NCI-H748 (cell line): ENCODE data around the gene CFD.

Source experiments
- DNase-seq: peaks from one replicate; lab custom pipeline; 2025; ENCODE audit not compliant: unreplicated experiment; lab: John Stamatoyannopoulos, UW

Gene CFD

GRCh38 chr19:887599-887998 is 28.1 kb downstream of the CFD start:
- no peak for DNase-seq

GRCh38 chr19:888581-889385 is 29.3 kb downstream of the CFD start:
- DNase-seq, result no peak

DNA sequence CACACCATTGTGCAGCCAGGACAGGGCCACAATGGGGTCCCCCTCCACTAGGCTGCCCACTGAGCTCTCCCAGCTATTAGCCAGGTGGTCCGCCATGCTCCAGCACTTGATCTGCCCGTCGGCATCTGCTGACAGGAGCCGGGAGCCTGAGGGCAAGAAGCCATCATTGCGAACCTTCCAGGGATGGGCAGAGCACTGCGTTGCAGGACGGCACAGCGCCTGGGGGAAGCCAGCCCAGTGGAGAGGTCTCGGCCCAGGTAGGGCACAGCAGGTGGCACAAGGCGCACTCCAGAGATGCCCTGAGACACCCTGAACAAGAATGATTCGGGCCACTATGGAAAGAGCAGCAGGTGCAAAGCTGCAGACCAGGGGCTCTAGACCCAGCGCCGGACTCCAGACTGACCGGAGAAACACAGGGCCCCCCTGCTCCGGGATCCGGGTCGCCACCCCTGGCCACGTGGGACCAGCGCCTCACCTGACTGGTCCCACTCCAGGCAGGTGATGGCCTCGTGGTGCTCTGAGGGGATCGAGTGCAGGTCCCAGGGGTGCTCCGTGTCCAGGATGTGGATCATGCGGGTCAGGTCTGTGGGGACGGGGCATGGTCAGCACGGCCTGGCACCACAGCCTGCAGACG is 30.3 kb downstream of the CFD start:
- no peak for DNase-seq

DNA sequence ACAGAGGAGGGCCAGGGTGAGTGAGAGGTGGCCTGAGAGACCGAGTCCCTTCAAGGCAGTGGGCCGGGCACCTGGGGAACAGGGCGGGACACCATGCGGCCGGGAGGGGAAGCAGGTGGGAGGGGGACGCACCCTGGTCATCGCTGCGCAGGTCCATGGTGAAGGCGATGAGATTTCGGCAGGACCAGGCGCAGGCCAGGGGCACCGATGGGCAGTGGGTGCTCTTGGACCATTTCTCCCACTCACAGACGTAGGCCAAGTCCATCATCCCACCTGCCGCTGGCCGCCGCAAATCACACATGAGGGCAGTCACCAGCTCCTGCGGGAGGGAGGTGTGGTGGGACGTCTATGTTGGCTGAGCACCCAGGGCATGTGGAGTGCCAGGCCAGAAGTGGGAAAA is 31.4 kb downstream of the CFD start:
- DNase-seq, result no peak

DNA sequence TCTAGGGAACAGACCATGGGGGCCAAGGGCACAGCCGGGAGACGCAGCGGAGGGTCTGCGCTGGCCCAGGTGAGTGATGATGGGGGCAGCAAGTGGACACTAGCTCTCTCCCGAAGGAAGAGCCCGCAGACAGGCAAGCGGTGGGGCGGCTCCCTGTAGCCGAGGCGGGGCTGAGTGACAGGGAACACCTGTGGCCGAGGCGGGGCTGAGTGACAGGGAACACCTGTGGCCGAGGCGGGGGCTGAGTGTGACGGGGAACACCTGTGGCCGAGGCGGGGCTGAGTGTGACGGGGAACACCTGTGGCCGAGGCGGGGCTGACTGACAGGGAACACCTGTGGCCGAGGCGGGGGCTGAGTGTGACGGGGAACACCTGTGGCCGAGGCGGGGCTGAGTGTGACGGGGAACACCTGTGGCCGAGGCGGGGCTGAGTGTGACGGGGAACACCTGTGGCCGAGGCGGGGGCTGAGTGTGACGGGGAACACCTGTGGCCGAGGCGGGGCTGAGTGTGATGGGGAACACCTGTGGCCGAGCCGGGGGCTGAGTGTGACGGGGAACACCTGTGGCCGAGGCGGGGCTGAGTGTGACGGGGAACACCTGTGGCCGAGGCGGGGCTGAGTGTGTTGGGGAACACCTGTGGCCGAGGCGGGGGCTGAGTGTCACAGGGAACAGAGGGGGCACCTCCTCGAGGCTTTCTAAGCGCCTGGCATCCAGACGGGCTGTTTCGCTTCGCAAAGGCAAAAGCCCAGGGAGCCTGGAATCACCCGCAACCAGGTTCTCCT is 32.1 kb downstream of the CFD start:
- DNase-seq, result peak; percentile 34

GRCh38 chr19:892243-892893 is 32.9 kb downstream of the CFD start:
- DNase-seq, result no peak

- DNase-seq, result peak; percentile 90
Measured at GRCh38 chr19:892894-893689, 33.6 kb downstream of the CFD start, which contains the start of the genes MED16 and RNU6-9. TSS of gene MED16 (minus strand) at chr19:893187. CDS start at chr19:891131, 2,056 bp downstream. TSS of gene RNU6-9 (plus strand) at chr19:893484.

DNA sequence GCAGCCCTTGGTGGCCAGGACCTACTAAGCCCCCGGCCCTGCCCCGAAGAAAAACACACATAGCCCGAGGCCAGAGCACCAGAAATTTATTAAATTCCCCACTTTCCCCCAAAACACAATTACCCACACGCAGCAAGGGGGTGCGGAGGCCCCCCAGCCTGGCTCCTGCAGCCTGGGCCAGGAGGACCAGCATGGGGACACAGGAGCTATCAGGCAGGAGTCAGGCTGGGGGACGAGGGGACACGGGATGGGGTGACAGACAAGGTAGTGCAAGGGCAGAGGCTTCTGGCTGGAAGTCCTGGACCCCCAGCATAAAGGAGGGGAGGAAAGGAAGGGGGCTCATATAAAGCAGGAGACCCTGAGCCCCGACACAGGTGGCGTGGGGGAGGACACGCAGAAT is 37.0 kb downstream of the CFD start:
- no peak for DNase-seq

GRCh38 chr19:896999-897398 is 37.5 kb downstream of the CFD start:
- no peak for DNase-seq

- DNase-seq, result no peak
Measured at GRCh38 chr19:897442-898039, 38.1 kb downstream of the CFD start.

GRCh38 chr19:898663-899062 is 39.2 kb downstream of the CFD start:
- DNase-seq, result peak; percentile 88

DNA sequence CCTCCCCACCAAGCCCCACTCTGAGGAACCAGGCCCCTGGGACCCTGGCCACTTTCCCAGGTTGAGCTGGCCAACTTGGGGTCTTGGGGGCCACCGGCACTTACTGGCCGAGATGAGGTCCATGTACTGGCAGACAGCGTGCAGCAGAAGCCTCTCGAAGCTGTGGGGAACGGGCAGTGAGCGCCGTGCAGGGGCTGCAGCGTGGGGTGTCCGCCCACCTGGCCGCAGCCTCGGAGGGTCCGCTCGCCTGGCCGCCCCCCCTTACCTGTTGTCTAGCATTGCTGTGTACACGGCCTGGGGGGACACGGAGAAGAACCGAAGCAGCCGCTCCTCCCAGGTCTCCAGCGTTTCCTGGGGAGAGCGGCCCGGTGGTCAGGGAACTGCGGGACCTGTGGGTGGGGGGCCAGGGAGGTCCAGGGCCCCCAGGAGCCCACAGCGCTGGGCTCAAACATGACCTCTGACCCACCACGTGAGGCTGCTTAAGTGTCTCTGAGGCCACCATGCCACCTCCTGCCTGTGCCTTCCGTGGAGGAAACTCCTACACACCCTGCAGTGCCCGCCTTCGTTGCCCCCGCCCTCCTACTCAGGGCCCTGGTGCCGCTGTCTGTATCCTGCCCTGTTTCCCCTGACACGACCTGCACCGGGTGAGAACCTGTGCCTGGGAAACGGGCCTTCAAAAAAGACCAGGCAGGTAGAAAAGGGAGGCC is 40.0 kb downstream of the CFD start:
- DNase-seq, result no peak

DNA sequence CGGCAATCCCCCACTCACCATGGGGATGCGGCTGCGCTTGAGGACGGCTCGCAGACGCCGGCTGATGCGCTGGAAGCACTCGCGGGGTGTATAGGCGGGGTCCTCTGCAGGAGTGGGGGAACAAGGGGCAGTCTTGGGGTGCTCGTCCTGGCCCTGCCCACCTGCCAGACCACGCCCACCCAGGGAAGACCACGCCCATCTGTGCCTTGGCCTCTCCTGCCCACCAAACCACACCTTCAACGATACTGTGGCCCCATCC is 40.5 kb downstream of the CFD start:
- no peak for DNase-seq

DNA sequence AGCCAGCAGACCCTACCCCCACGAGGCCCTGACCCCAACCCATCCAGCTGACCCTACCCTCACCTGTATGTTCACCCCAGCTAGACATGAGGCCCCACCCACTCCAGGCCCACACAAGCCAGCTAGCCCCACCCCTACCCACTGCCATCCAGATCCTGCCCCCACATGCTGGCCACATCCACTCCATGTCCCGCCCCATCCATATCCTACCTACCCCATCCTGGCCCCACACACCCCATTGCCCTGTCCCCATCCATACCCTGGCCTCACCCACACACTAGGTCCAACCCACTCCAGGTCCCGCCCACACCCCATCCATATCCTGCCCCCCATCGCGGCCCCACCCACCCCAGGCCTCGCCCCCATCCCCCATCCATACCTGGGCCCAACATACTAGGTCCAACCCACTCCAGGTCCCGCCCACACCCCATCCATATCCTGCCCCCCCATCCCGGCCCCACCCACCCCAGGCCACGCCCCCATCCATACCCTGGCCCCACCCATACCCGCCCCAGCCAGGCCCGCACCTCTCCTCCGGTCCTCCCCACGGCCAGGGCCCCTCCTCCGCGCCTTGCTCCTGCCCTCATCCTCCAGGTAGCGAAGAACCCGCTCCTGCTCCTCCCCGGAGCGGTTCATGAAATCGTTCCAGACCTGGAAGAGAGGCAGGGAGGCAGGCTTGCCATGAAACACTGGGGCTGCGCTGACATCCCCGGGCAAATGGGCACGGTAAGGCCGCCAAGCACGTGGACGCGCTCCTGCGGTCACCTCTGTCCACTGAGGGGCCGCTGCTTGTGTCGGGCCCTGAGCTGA is 41.0 kb downstream of the CFD start:
- peak; percentile 39 for DNase-seq

DNA sequence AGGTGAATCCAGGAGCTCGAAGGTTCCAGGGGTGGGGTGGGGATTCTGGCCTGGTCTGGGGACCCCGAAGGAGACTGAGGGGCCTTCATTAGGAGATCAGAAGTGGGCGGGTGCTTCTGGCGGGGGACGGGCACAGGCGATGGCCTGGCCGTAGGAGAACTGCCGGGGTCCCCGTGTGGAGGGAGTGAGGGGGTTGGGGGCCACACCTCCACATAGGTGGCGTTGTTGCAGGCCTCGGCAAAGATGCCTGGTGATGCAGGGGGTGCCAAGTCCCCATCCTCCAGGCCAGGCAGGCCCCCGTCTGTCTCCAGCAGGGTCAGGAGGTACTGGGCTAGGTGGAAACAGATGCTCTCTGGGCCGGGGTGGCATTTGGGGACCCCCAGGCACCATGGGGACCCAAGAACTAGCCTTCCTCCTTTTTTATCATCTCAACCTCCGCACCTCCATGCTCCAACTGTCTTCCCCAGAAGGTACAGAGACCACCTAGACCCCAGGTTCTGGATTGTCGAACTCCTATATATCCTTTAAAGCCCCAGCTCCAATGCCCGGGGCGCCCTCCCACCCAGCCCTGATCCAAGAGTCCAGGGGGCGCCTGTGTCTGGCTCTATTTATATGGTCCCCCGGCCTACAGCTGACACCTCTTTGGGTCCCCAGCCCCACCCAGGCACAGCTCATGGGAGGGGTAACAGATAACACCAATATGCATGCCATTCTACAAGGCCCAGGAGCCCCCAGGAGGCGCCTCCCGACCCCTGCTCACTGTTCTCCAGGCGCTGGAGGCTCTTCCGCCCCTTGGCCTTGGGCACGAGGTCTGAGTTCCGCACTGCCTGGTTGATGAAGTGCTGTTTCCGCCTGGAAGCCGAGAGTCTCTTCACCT is 42.0 kb downstream of the CFD start:
- no peak for DNase-seq

DNA sequence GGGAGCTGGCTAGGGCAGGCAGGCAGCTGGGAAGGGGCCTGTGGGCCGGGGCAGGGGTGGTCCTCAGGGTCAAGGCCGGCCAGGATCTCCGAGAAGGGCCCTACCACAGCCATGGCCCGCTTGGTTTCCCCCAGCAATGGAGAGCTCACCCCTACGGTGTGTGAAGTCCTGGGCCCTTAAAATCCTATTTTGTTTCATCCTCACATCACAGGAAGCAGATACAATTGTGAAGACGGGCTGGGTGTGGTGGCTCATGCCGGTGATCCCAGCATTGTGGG is 42.6 kb downstream of the CFD start:
- no peak for DNase-seq

- DNase-seq, result no peak
Measured at GRCh38 chr19:902446-903226, 43.2 kb downstream of the CFD start.
